ENCODE data around the gene GPSM3. TPM values are rescaled to one million over a fixed set of nuclear protein-coding genes. Genes with fewer than 3 reads are reported as not detected.
"Not testable (repeated sequence)": the region's sequence is repeated elsewhere in the genome, so short reads cannot be mapped to it uniquely, and the experiment has no call there.

The GPSM3 gene
- polyA plus RNA-seq, 1 donor (not counting 4 experiments of a cell fraction or from before 2014, with no cell fraction given) = 3.6 TPM

DNA sequence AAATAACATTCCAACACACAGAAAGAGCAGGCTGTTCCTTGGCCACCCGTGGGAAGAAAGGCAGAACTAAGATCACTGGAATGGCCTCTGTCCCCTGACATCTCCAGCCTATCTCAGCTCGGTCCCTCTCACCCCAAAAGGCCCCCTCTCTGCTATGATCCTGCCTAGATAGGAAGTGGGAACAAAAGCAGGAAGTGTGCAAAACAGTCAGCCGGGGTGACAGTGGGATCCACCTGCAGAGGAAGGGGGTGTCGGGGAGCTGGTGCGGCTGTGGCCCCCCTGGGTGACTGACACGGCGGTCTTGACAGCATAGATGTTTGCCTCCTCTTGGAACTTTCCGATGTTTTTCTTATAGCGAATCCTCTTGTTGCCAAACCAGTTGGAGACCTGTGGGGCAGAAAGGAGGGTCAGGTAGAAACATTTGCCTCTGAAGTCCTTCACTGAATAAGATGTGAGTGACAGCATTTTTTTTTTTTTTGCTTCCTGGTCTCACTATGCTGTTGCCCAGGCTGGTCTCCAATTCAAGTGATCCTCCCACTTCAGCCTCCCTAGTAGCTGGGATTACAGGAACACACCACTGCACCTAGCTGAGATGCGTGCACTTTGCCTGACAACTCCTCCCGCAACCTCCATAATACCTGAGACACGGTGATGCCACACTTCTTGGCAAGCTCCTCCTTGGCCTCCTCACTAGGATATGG is 5.3 kb downstream of the GPSM3 start:
- Histone ChIP-seq H3K36me3 (ENCODE audit: control insufficient read depth in 2 of 2, extremely low read depth in 1 of 2, insufficient read depth in 2 of 2, low read length in 2 of 2) (peaks cover 12 to 15% of the 10 kb centered on the region in 2 experiments), H4K20me1 (ENCODE audit: control insufficient read depth, extremely low read depth, insufficient read depth, low read length) (no peaks in the 10 kb centered on the region), H3K79me2 (ENCODE audit: control insufficient read depth, insufficient read depth, low read length) (peaks cover 12% of the 10 kb centered on the region), H3K27me3 (ENCODE audit: control insufficient read depth, extremely low read depth, insufficient read depth, low read length) (no peaks in the 10 kb centered on the region), H3K4me2 (ENCODE audit: control insufficient read depth, extremely low read depth, insufficient read depth, low read depth, low read length) (no peak overlapping the region), H3K9me1 (ENCODE audit: control insufficient read depth, extremely low read depth, insufficient read depth, low read length) (no peaks in the 10 kb centered on the region), H3K27ac (ENCODE audit: control insufficient read depth, insufficient read depth, low read length) (no peak overlapping the region), H3K9ac (ENCODE audit: control insufficient read depth, extremely low read depth, insufficient read depth, low read length) (no peak overlapping the region), H3K4me1 (ENCODE audit: control insufficient read depth, extremely low read depth, insufficient read depth, low read length) (peaks cover 11% of the 10 kb centered on the region), H2AFZ (ENCODE audit: control insufficient read depth, low read length) (no peak overlapping the region), H3K4me3 (ENCODE audit: control insufficient read depth in 2 of 3, extremely low read depth in 1 of 3, insufficient read depth in 2 of 3, low read depth in 1 of 3, low read length in 3 of 3) (no peak overlapping the region), H3K9me3 (ENCODE audit: control insufficient read depth, low read depth, low read length) (no peaks in the 10 kb centered on the region)
- dilution Hi-C loops (cut with MboI; ENCODE audit: extremely low pct_ligation_motif_present, low sequenced_read_pairs) = no loop called here
- FAIRE-seq = no peak
- TF ChIP-seq EZH2 (IDR thresholded peaks at IDR 0.05; ENCODE audit: low read length) = no peak
- TF ChIP-seq, protein P1, sequence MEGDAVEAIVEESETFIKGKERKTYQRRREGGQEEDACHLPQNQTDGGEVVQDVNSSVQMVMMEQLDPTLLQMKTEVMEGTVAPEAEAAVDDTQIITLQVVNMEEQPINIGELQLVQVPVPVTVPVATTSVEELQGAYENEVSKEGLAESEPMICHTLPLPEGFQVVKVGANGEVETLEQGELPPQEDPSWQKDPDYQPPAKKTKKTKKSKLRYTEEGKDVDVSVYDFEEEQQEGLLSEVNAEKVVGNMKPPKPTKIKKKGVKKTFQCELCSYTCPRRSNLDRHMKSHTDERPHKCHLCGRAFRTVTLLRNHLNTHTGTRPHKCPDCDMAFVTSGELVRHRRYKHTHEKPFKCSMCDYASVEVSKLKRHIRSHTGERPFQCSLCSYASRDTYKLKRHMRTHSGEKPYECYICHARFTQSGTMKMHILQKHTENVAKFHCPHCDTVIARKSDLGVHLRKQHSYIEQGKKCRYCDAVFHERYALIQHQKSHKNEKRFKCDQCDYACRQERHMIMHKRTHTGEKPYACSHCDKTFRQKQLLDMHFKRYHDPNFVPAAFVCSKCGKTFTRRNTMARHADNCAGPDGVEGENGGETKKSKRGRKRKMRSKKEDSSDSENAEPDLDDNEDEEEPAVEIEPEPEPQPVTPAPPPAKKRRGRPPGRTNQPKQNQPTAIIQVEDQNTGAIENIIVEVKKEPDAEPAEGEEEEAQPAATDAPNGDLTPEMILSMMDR (optimal IDR thresholded peaks at IDR 0.05 in 1 of 3, IDR thresholded peaks at IDR 0.05 in 1 of 3, conservative IDR thresholded peaks at IDR 0.05 in 1 of 3; ENCODE audit: extremely low read depth in 1 of 3, insufficient read depth in 2 of 3, low read length in 3 of 3) = no peak
- DNase-seq (ENCODE audit: low read depth, low spot score) = no peak

DNA sequence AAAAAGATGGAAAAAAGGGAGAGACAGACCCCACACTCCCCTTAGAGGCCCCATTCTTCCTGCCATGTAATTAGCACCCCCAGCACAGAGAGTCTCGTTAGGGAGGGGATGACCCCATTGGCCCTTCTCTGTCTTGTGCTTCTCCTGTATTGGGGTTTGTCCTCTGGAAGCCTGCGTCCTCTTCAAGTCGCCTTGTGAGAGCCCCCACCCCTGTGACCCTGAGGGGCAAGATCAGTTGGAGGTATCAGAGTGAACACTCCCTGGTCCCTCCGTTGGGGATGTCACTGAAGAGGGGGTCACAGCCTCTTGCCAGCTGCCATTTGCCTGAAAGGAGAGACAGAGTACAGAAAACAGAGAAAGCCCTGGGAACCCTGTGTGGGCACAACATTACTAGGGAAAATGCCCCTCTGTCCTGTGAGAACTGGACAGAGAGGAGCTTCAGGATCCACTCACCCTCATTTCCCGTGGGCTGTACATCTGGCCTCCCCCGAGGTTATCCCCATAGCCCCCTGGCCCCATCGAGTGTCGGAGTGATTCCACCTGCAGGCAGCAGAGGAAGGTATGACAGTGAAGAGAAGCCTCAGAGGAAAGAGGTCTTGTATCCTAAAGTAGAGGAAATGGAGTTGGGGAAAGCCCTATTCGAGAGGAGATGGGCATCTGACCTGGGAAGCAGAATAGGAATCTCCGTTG is 6.1 kb downstream of the GPSM3 start:
- H3K9ac ChIP-seq (ENCODE audit: control insufficient read depth, extremely low read depth, insufficient read depth, low read length); H3K4me1 ChIP-seq (ENCODE audit: control insufficient read depth, extremely low read depth, insufficient read depth, low read length); H3K4me2 ChIP-seq (ENCODE audit: control insufficient read depth, extremely low read depth, insufficient read depth, low read depth, low read length); FAIRE-seq; H3K4me3 ChIP-seq (ENCODE audit: control insufficient read depth in 2 of 3, extremely low read depth in 1 of 3, insufficient read depth in 2 of 3, low read depth in 1 of 3, low read length in 3 of 3); DNase-seq (ENCODE audit: low read depth, low spot score); H3K9me3 ChIP-seq (ENCODE audit: control insufficient read depth, low read depth, low read length); dilution Hi-C loops (cut with MboI; ENCODE audit: extremely low pct_ligation_motif_present, low sequenced_read_pairs); H3K9me1 ChIP-seq (ENCODE audit: control insufficient read depth, extremely low read depth, insufficient read depth, low read length); H4K20me1 ChIP-seq (ENCODE audit: control insufficient read depth, extremely low read depth, insufficient read depth, low read length); H3K27me3 ChIP-seq (ENCODE audit: control insufficient read depth, extremely low read depth, insufficient read depth, low read length); H2AFZ ChIP-seq (ENCODE audit: control insufficient read depth, low read length): not testable (repeated sequence)
- peaks cover 12% of the 10 kb centered on the region for H3K79me2 ChIP-seq (ENCODE audit: control insufficient read depth, insufficient read depth, low read length)
- H3K27ac ChIP-seq (ENCODE audit: control insufficient read depth, insufficient read depth, low read length) = peak overlapping the region; percentile 31
- peaks cover 12 to 15% of the 10 kb centered on the region in 2 experiments for H3K36me3 ChIP-seq (ENCODE audit: control insufficient read depth in 2 of 2, extremely low read depth in 1 of 2, insufficient read depth in 2 of 2, low read length in 2 of 2)

DNA sequence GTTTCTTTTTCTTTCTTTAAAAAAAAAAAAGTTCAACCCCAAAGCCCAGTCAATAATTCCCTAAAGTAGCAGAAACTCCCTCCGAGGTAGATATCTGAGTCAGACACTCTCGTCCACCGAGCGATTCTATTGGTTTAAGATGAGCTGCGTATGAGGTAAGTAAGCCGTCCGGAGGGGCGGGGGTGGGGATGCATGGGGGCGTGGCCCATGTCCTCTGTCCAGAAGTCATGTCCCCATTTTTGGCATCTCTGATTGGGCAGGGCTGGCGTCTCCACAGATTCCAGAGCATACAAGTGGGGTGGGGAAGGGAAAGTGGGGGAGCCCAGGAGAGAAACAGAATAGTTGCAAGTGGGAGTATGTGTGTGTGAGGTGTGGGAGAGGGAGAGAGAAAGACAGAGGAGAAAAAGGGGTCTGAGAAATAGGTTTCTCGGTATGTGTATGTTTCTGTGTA is 6.7 kb downstream of the GPSM3 start:
- H3K4me2 ChIP-seq (ENCODE audit: control insufficient read depth, extremely low read depth, insufficient read depth, low read depth, low read length); H3K4me3 ChIP-seq (ENCODE audit: control insufficient read depth in 2 of 3, extremely low read depth in 1 of 3, insufficient read depth in 2 of 3, low read depth in 1 of 3, low read length in 3 of 3); dilution Hi-C loops (cut with MboI; ENCODE audit: extremely low pct_ligation_motif_present, low sequenced_read_pairs); DNase-seq (ENCODE audit: low read depth, low spot score); FAIRE-seq; H3K4me1 ChIP-seq (ENCODE audit: control insufficient read depth, extremely low read depth, insufficient read depth, low read length); H3K9me1 ChIP-seq (ENCODE audit: control insufficient read depth, extremely low read depth, insufficient read depth, low read length); H3K9me3 ChIP-seq (ENCODE audit: control insufficient read depth, low read depth, low read length); H2AFZ ChIP-seq (ENCODE audit: control insufficient read depth, low read length); H4K20me1 ChIP-seq (ENCODE audit: control insufficient read depth, extremely low read depth, insufficient read depth, low read length); H3K9ac ChIP-seq (ENCODE audit: control insufficient read depth, extremely low read depth, insufficient read depth, low read length); H3K27me3 ChIP-seq (ENCODE audit: control insufficient read depth, extremely low read depth, insufficient read depth, low read length): not testable (repeated sequence)
- H3K36me3 ChIP-seq (ENCODE audit: control insufficient read depth in 2 of 2, extremely low read depth in 1 of 2, insufficient read depth in 2 of 2, low read length in 2 of 2) = peaks cover 18% of the 10 kb centered on the region in 2 experiments
- H3K27ac ChIP-seq (ENCODE audit: control insufficient read depth, insufficient read depth, low read length) = peak overlapping the region; percentile 31
- peaks cover 12% of the 10 kb centered on the region for H3K79me2 ChIP-seq (ENCODE audit: control insufficient read depth, insufficient read depth, low read length)
